PC-9 (cell line): Measurements from ENCODE around the gene TNXB. TPM values are rescaled to one million over a fixed set of nuclear protein-coding genes. Genes with fewer than 3 reads are reported as not detected.

Source experiments
- BruUV-seq: library from RNA; stranded (reverse); fragments of 400-500 nt; replicated peaks from 2 replicates; lab custom pipeline; 2021; lab: Mats Ljungman, UMichigan
- CTCF ChIA-PET: fragments of 300-600 bp; sonication (Branson Sonifier 250); formaldehyde crosslinking; loops from one replicate; lab custom pipeline; 2022; ENCODE audit warnings: antibody characterized with exemption; lab: Charles Lee
- POLR2A ChIA-PET: fragments of 300-600 bp; sonication (Branson Sonifier 250); formaldehyde crosslinking; loops from one replicate; lab custom pipeline; 2022; ENCODE audit warnings: antibody characterized with exemption; ENCODE audit not compliant: unreplicated experiment; lab: Charles Lee
- DNase-seq, 2 experiments: peaks; one replicate each; pipeline versions ENCODE4 v3.0.0 to v3.0.0-alpha.2; 2015 to 2022; ENCODE audit warnings: mixed read lengths in 1 of 2
- H2AFZ ChIP-seq: fragments of 200-600 bp; sonication (generic); 2 replicates; pipeline ENCODE4 v1.8.1; 2017; ENCODE audit warnings: antibody characterized with exemption
- H3F3A ChIP-seq: fragments of 200-600 bp; sonication (generic); 2 replicates; pipeline ENCODE4 v1.8.1; 2017; ENCODE audit warnings: antibody characterized with exemption, mild to moderate bottlenecking, low read depth; ENCODE audit not compliant: insufficient read depth
- H3K27ac ChIP-seq: fragments of 200-600 bp; sonication (generic); 2 replicates; pipeline ENCODE4 v1.6.1; 2016; ENCODE audit warnings: mixed run types
- H3K27me3 ChIP-seq: fragments of 200-600 bp; sonication (generic); 2 replicates; pipeline ENCODE4 v1.6.1; 2016; ENCODE audit warnings: low read depth, mixed run types; ENCODE audit not compliant: insufficient read depth
- H3K36me3 ChIP-seq: fragments of 200-600 bp; sonication (generic); 2 replicates; pipeline ENCODE4 v1.6.1; 2016; ENCODE audit warnings: low read depth, mixed run types
- H3K4me1 ChIP-seq: fragments of 200-600 bp; sonication (generic); replicated peaks from 2 replicates; pipeline ENCODE4 v1.6.1; 2016; ENCODE audit warnings: mixed run types; ENCODE audit not compliant: insufficient read depth
- H3K4me2 ChIP-seq: fragments of 200-600 bp; sonication (generic); 2 replicates; pipeline ENCODE4 v1.6.1; 2017; ENCODE audit warnings: mixed run types
- H3K4me3 ChIP-seq: fragments of 200-600 bp; sonication (generic); 2 replicates; pipeline ENCODE4 v1.6.1; 2016; ENCODE audit warnings: mixed run types
- H3K79me2 ChIP-seq: fragments of 200-600 bp; sonication (generic); 2 replicates; pipeline ENCODE4 v1.6.1; 2017; ENCODE audit warnings: low read depth, mixed run types
- H3K9me2 ChIP-seq: fragments of 200-600 bp; sonication (generic); 2 replicates; pipeline ENCODE4 v1.8.1; 2017; ENCODE audit warnings: mild to moderate bottlenecking; ENCODE audit not compliant: insufficient read depth
- H3K9me3 ChIP-seq: fragments of 200-600 bp; sonication (generic); 2 replicates; pipeline ENCODE4 v1.8.1; 2016; ENCODE audit warnings: low read depth; ENCODE audit not compliant: insufficient read depth
- H4K20me1 ChIP-seq: fragments of 200-600 bp; sonication (generic); 2 replicates; pipeline ENCODE4 v1.8.1; 2017; ENCODE audit not compliant: insufficient read depth
- CTCF ChIP-seq: fragments of 200-600 bp; sonication (generic); conservative IDR thresholded peaks from 2 replicates; pipeline ENCODE4 v1.6.1; 2017; ENCODE audit warnings: mixed run types, antibody characterized with exemption, mild to moderate bottlenecking, moderate library complexity
- EZH2 ChIP-seq: fragments of 200-600 bp; sonication (generic); IDR thresholded peaks from 2 replicates; pipeline ENCODE4 v1.8.0; 2017; ENCODE audit warnings: antibody characterized with exemption, low read depth
- intact Hi-C: fragments of 100-400 bp; cut with micrococcal nuclease; formaldehyde crosslinking; loops from one replicate; pipeline ENCODE4 v1.10.0; 2022; ENCODE audit not compliant: unreplicated experiment
- total RNA-seq: library from RNA; stranded (reverse); gene quantifications from 2 replicates; pipeline ENCODE4 v1.2.3, GENCODE V29; 2021

TNXB gene
- total RNA-seq, 1 experiment from 2014 or later = 15.1 TPM

GRCh38 chr6:32156891-32157290 is 47.8 kb upstream of the TNXB start:
- DNase-seq = no peak
- ChIA-PET CTCF (no interaction called here), POLR2A (no interaction called here)
- BruUV-seq = no TSS peak
- H3K4me3 ChIP-seq = no peak overlapping the region
- H3F3A ChIP-seq = peaks cover 16% of the 10 kb centered on the region; the same call in 1 of the 2 replicates
- no peak overlapping the region for H2AFZ ChIP-seq
- peaks cover 17% of the 10 kb centered on the region for H3K4me1 ChIP-seq
- H3K36me3 ChIP-seq = peaks cover 23% of the 10 kb centered on the region
- TF ChIP-seq EZH2 = no peak
- TF ChIP-seq CTCF = no peak
- 0 out of 2 replicates have a peak, but pooled peaks cover 2% of the 10 kb centered on the region for H4K20me1 ChIP-seq
- no peak overlapping the region for H3K27ac ChIP-seq
- no peaks in the 10 kb centered on the region for H3K9me3 ChIP-seq
- intact Hi-C loops = no loop called here
- no peak overlapping the region for H3K4me2 ChIP-seq
- peaks cover 35% of the 10 kb centered on the region for H3K79me2 ChIP-seq
- H3K27me3 ChIP-seq = no peaks in the 10 kb centered on the region
- no peaks in the 10 kb centered on the region for H3K9me2 ChIP-seq

- Histone ChIP-seq H3F3A (peaks cover 16% of the 10 kb centered on the region; the same call in 1 of the 2 replicates), H3K79me2 (peaks cover 35% of the 10 kb centered on the region), H3K36me3 (peaks cover 23% of the 10 kb centered on the region), H3K4me3 (peak overlapping the region; percentile 77), H3K9me2 (no peaks in the 10 kb centered on the region), H3K4me1 (peaks cover 18% of the 10 kb centered on the region), H2AFZ (peak overlapping the region; percentile 82; the same call in 1 of the 2 replicates), H3K27ac (peak overlapping the region; percentile 96), H3K4me2 (peak overlapping the region; percentile 98), H3K27me3 (no peaks in the 10 kb centered on the region), H4K20me1 (0 out of 2 replicates have a peak, but pooled peaks cover 2% of the 10 kb centered on the region), H3K9me3 (no peaks in the 10 kb centered on the region)
- DNase-seq = peak; percentile 72 to 74
- BruUV-seq = no TSS peak
- TF ChIP-seq EZH2 (no peak), CTCF (peak; percentile 70)
- POLR2A ChIA-PET = interaction anchor here (0.6 to 0.7 kb wide), 3 partner anchors 8 to 195 kb away, joined by 4 to 6 read pairs (median 4); partner anchors contain the start of gene ATF6B
- intact Hi-C loops = loop anchor here (1.0 to 2.0 kb wide), 4 partner anchors 22 to 41 kb away; partner anchors contain the start of genes AGPAT1 and FKBPL
- CTCF ChIA-PET = no interaction called here
Measured at GRCh38 chr6:32154514-32155161, 45.5 kb upstream of the TNXB start.

DNA sequence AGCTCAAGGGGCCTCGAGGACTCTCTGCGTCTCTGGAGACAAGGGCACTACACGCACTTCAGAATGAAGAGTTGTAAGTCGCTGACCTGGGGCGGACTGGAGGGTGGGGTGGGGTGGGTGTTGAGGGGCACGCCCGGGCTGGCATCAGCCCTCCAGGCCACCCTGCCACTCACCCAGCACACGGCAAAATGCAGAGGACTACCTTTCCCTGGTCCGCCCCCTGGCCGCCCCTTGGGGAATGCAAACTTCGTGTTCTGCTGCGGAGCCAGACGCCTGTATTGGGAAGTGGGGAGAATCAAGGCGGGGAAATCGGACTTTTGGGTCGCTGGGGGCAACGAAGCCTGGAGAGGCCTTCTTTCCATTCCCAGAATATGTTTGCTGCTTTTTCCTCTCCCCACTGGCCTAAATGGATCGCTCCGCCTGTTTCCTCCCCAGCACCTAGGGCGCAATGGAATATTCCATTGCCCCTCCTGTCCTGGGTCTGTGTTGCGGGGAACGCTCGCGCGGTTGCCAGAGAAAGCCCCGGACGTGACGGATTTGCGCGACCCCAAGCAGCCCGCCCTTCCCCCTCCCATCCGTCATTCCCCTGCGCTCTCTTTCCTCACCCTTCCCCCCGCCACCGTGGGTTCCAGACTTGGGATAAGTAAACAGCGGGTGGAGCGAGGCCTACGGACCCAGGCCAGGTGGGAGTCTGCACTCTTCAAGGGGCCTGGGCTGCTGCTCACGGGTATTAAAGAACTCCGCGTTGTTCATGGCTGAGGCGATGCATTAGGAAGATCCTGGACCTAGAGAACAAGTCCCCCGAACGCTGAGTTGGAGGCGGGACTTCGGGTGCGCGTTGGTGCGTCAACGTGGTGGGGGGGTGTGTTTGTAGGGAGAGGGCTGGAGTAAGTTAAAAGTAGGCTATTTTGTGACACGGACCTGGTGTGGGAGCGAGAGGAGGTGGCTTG is 44.7 kb upstream of the TNXB start, which contains the start of gene PPT2:
TSS of gene PPT2 (plus strand) at position 578 of the 950 bp plus-strand sequence. CDS start 454 bp downstream, outside the sequence.
- peak within 1 kb of the TSS; percentile 77 for H3K4me3 ChIP-seq
- TSS peak; percentile 63 for BruUV-seq
- 0 out of 2 replicates have a peak, but pooled peaks cover 2% of the 10 kb centered on the region for H4K20me1 ChIP-seq
- peaks cover 18% of the 10 kb centered on the region for H3K4me1 ChIP-seq
- ChIA-PET POLR2A (interaction anchor here (0.5 to 1.3 kb wide), 5 partner anchors 8 to 26 kb away, joined by 3 to 17 read pairs (median 6); partner anchors contain the start of genes ATF6B and FKBPL), CTCF (interaction anchor here (0.7 to 0.9 kb wide), 2 partner anchors 35 kb away, joined by 9 to 10 read pairs; no protein-coding TSS in a partner anchor)
- peaks cover 23% of the 10 kb centered on the region for H3K36me3 ChIP-seq
- no peaks in the 10 kb centered on the region for H3K27me3 ChIP-seq
- H3K9me2 ChIP-seq = no peaks in the 10 kb centered on the region
- peak within 1 kb of the TSS; percentile 96 for H3K27ac ChIP-seq
- peaks cover 35% of the 10 kb centered on the region for H3K79me2 ChIP-seq
- DNase-seq = peak; percentile 70 to 77
- intact Hi-C loops = loop anchor here (1.0 to 2.0 kb wide), 4 partner anchors 23 to 41 kb away; partner anchors contain the start of genes AGPAT1 and FKBPL
- H3K4me2 ChIP-seq = peak within 1 kb of the TSS; percentile 98
- peaks cover 16% of the 10 kb centered on the region; the same call in 1 of the 2 replicates for H3F3A ChIP-seq
- H2AFZ ChIP-seq = peak within 1 kb of the TSS; percentile 82
- peak; percentile 45; the same call in 1 of the 2 replicates for TF ChIP-seq CTCF
- no peak for TF ChIP-seq EZH2
- no peaks in the 10 kb centered on the region for H3K9me3 ChIP-seq
